ENCODE results near the gene CEPT1. TPM values are rescaled to one million over a fixed set of nuclear protein-coding genes. Genes with fewer than 3 reads are reported as not detected.

Gene CEPT1
- total and polyA plus RNA-seq, 2 of the 13 experiments (the other 11 are each of a cell fraction or from before 2014, with no cell fraction given): 35.7 to 48.2 TPM

GRCh38 chr1:111222308-111223125 is 82.5 kb downstream of the CEPT1 start (continued):
- TF ChIP-seq ZBTB25 (CRISPR knock-in tag; IDR thresholded peaks at IDR 0.05) (no peak), NFAT5 (CRISPR knock-in tag; IDR thresholded peaks at IDR 0.05) (no peak), LRRFIP1 (CRISPR knock-in tag; conservative IDR thresholded peaks at IDR 0.05) (no peak), KDM6A (CRISPR knock-in tag; IDR thresholded peaks at IDR 0.05; ENCODE audit: low read depth) (no peak), NFYB (CRISPR knock-in tag; IDR thresholded peaks at IDR 0.05) (no peak), CREB1 (IDR thresholded peaks at IDR 0.05) (no peak), CREB1 (CRISPR knock-in tag; IDR thresholded peaks at IDR 0.05) (no peak), SSRP1 (CRISPR knock-in tag; IDR thresholded peaks at IDR 0.05) (no peak), BCL6 (CRISPR knock-in tag; IDR thresholded peaks at IDR 0.05) (no peak; the same call in 1 of the 2 replicates)
- TF ChIP-seq, protein P1, sequence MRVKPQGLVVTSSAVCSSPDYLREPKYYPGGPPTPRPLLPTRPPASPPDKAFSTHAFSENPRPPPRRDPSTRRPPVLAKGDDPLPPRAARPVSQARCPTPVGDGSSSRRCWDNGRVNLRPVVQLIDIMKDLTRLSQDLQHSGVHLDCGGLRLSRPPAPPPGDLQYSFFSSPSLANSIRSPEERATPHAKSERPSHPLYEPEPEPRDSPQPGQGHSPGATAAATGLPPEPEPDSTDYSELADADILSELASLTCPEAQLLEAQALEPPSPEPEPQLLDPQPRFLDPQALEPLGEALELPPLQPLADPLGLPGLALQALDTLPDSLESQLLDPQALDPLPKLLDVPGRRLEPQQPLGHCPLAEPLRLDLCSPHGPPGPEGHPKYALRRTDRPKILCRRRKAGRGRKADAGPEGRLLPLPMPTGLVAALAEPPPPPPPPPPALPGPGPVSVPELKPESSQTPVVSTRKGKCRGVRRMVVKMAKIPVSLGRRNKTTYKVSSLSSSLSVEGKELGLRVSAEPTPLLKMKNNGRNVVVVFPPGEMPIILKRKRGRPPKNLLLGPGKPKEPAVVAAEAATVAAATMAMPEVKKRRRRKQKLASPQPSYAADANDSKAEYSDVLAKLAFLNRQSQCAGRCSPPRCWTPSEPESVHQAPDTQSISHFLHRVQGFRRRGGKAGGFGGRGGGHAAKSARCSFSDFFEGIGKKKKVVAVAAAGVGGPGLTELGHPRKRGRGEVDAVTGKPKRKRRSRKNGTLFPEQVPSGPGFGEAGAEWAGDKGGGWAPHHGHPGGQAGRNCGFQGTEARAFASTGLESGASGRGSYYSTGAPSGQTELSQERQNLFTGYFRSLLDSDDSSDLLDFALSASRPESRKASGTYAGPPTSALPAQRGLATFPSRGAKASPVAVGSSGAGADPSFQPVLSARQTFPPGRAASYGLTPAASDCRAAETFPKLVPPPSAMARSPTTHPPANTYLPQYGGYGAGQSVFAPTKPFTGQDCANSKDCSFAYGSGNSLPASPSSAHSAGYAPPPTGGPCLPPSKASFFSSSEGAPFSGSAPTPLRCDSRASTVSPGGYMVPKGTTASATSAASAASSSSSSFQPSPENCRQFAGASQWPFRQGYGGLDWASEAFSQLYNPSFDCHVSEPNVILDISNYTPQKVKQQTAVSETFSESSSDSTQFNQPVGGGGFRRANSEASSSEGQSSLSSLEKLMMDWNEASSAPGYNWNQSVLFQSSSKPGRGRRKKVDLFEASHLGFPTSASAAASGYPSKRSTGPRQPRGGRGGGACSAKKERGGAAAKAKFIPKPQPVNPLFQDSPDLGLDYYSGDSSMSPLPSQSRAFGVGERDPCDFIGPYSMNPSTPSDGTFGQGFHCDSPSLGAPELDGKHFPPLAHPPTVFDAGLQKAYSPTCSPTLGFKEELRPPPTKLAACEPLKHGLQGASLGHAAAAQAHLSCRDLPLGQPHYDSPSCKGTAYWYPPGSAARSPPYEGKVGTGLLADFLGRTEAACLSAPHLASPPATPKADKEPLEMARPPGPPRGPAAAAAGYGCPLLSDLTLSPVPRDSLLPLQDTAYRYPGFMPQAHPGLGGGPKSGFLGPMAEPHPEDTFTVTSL (CRISPR knock-in tag; IDR thresholded peaks at IDR 0.05; ENCODE audit: borderline replicate concordance): no peak
- TF ChIP-seq, protein P2, sequence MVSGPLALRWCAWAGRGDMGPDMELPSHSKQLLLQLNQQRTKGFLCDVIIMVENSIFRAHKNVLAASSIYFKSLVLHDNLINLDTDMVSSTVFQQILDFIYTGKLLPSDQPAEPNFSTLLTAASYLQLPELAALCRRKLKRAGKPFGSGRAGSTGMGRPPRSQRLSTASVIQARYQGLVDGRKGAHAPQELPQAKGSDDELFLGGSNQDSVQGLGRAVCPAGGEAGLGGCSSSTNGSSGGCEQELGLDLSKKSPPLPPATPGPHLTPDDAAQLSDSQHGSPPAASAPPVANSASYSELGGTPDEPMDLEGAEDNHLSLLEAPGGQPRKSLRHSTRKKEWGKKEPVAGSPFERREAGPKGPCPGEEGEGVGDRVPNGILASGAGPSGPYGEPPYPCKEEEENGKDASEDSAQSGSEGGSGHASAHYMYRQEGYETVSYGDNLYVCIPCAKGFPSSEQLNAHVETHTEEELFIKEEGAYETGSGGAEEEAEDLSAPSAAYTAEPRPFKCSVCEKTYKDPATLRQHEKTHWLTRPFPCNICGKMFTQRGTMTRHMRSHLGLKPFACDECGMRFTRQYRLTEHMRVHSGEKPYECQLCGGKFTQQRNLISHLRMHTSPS (CRISPR knock-in tag; IDR thresholded peaks at IDR 0.05; ENCODE audit: low read depth): no peak
- TF ChIP-seq, protein P3, sequence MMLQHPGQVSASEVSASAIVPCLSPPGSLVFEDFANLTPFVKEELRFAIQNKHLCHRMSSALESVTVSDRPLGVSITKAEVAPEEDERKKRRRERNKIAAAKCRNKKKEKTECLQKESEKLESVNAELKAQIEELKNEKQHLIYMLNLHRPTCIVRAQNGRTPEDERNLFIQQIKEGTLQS (CRISPR knock-in tag; IDR thresholded peaks at IDR 0.05): no peak

Data from HepG2 (cell line).